GM23338 (cell line): ENCODE results near the gene RPN2.

ENCODE experiments used
- TF ChIP-seq, protein P1 (sequence below), 2 experiments: fragments of 200-600 bp in 1 of 2; sonication (generic) in 1 of 2; conservative IDR thresholded peaks; 2 replicates each; pipeline versions ENCODE4 v1.5.1 to v1.6.1; 2016 to 2017; ENCODE audit warnings: antibody characterized with exemption in 2 of 2, low read depth in 2 of 2, mild to moderate bottlenecking in 2 of 2, moderate library complexity in 1 of 2
- TF ChIP-seq, protein P2 (sequence below): IDR thresholded peaks from one replicate; pipeline ENCODE4 v1.6.1; 2018; ENCODE audit warnings: antibody characterized with exemption; ENCODE audit not compliant: unreplicated experiment
- TF ChIP-seq, protein P3 (sequence below): IDR thresholded peaks from 2 replicates; pipeline ENCODE4 v1.6.1; 2016; ENCODE audit warnings: antibody characterized with exemption

DNA sequence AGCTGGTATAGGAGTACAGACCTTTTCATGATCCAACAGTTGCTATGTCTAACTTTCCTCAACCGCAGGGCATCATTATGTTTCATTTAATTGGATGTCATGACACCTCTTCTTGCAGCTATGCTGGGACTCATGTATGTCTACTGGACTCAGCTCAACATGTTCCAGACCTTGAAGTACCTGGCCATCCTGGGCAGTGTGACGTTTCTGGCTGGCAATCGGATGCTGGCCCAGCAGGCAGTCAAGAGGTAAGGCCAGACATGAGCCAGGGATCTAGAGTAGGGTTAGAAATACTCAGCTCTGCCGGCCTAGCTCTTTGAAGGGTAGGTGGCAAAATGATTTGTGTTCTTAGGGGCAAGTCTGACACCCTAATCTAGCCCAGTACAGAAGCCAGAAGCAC lies 57.3 kb downstream of the RPN2 start:
- TF ChIP-seq, protein P1, sequence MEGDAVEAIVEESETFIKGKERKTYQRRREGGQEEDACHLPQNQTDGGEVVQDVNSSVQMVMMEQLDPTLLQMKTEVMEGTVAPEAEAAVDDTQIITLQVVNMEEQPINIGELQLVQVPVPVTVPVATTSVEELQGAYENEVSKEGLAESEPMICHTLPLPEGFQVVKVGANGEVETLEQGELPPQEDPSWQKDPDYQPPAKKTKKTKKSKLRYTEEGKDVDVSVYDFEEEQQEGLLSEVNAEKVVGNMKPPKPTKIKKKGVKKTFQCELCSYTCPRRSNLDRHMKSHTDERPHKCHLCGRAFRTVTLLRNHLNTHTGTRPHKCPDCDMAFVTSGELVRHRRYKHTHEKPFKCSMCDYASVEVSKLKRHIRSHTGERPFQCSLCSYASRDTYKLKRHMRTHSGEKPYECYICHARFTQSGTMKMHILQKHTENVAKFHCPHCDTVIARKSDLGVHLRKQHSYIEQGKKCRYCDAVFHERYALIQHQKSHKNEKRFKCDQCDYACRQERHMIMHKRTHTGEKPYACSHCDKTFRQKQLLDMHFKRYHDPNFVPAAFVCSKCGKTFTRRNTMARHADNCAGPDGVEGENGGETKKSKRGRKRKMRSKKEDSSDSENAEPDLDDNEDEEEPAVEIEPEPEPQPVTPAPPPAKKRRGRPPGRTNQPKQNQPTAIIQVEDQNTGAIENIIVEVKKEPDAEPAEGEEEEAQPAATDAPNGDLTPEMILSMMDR (conservative IDR thresholded peaks at IDR 0.05; ENCODE audit: low read depth in 2 of 2), result no peak
- TF ChIP-seq, protein P2, sequence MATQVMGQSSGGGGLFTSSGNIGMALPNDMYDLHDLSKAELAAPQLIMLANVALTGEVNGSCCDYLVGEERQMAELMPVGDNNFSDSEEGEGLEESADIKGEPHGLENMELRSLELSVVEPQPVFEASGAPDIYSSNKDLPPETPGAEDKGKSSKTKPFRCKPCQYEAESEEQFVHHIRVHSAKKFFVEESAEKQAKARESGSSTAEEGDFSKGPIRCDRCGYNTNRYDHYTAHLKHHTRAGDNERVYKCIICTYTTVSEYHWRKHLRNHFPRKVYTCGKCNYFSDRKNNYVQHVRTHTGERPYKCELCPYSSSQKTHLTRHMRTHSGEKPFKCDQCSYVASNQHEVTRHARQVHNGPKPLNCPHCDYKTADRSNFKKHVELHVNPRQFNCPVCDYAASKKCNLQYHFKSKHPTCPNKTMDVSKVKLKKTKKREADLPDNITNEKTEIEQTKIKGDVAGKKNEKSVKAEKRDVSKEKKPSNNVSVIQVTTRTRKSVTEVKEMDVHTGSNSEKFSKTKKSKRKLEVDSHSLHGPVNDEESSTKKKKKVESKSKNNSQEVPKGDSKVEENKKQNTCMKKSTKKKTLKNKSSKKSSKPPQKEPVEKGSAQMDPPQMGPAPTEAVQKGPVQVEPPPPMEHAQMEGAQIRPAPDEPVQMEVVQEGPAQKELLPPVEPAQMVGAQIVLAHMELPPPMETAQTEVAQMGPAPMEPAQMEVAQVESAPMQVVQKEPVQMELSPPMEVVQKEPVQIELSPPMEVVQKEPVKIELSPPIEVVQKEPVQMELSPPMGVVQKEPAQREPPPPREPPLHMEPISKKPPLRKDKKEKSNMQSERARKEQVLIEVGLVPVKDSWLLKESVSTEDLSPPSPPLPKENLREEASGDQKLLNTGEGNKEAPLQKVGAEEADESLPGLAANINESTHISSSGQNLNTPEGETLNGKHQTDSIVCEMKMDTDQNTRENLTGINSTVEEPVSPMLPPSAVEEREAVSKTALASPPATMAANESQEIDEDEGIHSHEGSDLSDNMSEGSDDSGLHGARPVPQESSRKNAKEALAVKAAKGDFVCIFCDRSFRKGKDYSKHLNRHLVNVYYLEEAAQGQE, result no peak
- TF ChIP-seq, protein P3, sequence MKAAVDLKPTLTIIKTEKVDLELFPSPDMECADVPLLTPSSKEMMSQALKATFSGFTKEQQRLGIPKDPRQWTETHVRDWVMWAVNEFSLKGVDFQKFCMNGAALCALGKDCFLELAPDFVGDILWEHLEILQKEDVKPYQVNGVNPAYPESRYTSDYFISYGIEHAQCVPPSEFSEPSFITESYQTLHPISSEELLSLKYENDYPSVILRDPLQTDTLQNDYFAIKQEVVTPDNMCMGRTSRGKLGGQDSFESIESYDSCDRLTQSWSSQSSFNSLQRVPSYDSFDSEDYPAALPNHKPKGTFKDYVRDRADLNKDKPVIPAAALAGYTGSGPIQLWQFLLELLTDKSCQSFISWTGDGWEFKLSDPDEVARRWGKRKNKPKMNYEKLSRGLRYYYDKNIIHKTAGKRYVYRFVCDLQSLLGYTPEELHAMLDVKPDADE, result no peak
